ENCODE results near the gene NOC2L. TPM values are rescaled to one million over a fixed set of nuclear protein-coding genes. Genes with fewer than 3 reads are reported as not detected.

NOC2L gene
- total RNA-seq, 1 donor from 2014 or later, result 73.9 TPM

- no peak for DNase-seq (ENCODE audit: low read depth)
- TF ChIP-seq CTCF (conservative IDR thresholded peaks at IDR 0.05; ENCODE audit: low read depth, low read length), result no peak
- H3K4me3 ChIP-seq (ENCODE audit: low read depth, low read length), result no peak overlapping the region
Measured at GRCh38 chr1:915295-916172, 43.5 kb downstream of the NOC2L start.

GRCh38 chr1:914891-915280 lies 44.2 kb downstream of the NOC2L start:
- no peak for TF ChIP-seq CTCF (conservative IDR thresholded peaks at IDR 0.05; ENCODE audit: low read depth, low read length)
- no peak for DNase-seq (ENCODE audit: low read depth)
- no peak overlapping the region for H3K4me3 ChIP-seq (ENCODE audit: low read depth, low read length)

GRCh38 chr1:914131-914890 lies 44.7 kb downstream of the NOC2L start:
- DNase-seq (ENCODE audit: low read depth), result no peak
- TF ChIP-seq CTCF (conservative IDR thresholded peaks at IDR 0.05; ENCODE audit: low read depth, low read length), result no peak
- H3K4me3 ChIP-seq (ENCODE audit: low read depth, low read length), result no peak overlapping the region

GRCh38 chr1:913491-914130 lies 45.4 kb downstream of the NOC2L start:
- no peak for TF ChIP-seq CTCF (conservative IDR thresholded peaks at IDR 0.05; ENCODE audit: low read depth, low read length)
- no peak for DNase-seq (ENCODE audit: low read depth)
- H3K4me3 ChIP-seq (ENCODE audit: low read depth, low read length), result no peak overlapping the region

- no peak overlapping the region for H3K4me3 ChIP-seq (ENCODE audit: low read depth, low read length)
- peak; percentile 42 for TF ChIP-seq CTCF (conservative IDR thresholded peaks at IDR 0.05; ENCODE audit: low read depth, low read length)
- peak; percentile 48 for DNase-seq (ENCODE audit: low read depth)
Measured at GRCh38 chr1:912740-913301, 46.2 kb downstream of the NOC2L start.

- no peak for TF ChIP-seq CTCF (conservative IDR thresholded peaks at IDR 0.05; ENCODE audit: low read depth, low read length)
- H3K4me3 ChIP-seq (ENCODE audit: low read depth, low read length), result no peak overlapping the region
- no peak for DNase-seq (ENCODE audit: low read depth)
Measured at GRCh38 chr1:911875-912739, 46.9 kb downstream of the NOC2L start.

Measured in epithelial cell of proximal tubule (primary cell).